Activated CD4-positive, alpha-beta T cell treated with anti-CD3 and anti-CD28 coated beads for 24 hours (primary cell): ENCODE data around the gene YRDC.

Experiments used
- DNase-seq, 2 donors: peaks; one replicate each; pipeline ENCODE4 v3.0.0-alpha.2; 2020; ENCODE audit warnings: low read depth in 2 of 2

Gene YRDC

DNA sequence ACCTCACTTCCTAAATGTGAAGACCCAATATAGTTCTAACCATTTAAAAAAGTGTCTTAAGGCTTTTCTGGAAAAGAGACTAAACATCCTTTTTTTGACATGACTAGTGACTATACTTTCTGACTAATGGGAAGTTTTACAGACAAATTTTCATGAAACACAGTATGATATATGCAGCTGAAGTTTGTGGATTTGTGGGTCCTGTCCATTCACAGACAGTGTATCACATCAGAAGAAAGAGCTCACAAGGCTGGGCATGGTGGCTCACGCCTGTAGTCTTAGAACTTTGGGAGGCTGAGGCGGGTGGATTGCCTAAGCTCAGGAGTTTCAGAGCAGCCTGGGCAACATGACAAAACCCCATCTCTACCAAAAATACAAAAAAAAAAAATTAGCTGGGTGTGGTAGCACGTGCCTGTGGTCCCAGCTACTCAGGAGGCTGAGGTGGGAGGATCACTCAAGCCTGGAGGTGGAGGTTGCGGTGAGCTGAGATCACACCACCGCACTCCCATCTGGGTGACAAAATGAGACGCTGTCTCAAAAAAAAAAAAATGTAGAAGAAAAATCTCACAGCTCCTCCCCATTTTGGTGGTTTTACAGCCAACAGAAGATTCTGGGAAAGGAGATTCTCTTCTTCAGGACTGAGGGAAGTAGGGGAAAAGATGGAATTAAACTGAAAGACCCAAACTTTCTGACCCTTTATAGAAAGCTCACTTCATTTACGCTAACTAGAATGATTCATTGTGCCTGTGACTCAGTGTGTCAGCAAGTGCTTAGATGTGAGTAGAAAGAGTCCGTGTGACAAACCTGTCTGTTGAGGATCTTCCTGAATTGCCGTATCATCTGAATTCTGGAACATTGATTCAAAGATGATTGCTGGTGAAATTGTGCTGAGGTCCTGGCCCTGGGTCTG lies 15.2 kb upstream of the YRDC start:
- DNase-seq, result no peak

DNA sequence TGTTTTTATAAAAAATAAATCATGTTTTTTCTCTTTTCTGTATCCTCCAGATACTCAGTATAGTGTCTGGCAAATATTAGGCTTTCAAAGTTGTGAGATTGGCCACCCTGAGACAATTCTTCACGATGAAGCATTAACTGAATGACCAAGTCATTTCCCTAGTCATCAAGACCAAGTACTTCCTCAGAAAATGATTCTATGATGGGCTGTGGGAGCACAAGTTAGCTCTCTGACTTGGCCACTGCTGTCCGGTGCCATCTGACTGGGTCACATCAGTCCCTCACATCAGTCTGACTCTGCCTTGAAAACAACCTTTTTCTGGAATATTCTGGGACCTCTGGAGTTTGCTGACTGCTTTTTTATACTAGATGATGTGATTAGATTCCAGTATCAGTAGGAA lies 13.5 kb upstream of the YRDC start:
- no peak for DNase-seq

DNA sequence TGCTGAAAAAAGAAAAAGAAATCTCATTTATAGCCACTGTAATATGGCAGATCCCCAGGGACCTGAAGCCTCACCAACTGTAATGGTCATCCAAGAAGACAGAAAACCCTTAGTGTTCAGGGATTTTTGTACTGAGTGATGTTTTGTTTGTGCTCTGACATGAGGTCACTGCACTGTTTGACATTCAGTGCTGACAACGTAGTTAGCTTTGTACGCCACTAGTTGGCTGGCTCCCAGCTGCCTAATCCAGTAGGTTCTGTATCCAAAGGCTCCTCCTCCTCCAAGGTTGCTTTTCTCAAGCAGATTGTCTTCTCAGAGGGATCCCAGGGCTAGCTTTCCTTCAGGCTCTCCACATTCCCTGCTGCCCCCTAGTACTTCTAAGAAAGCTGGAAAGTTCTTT lies 9.5 kb upstream of the YRDC start:
- no peak for DNase-seq

DNA sequence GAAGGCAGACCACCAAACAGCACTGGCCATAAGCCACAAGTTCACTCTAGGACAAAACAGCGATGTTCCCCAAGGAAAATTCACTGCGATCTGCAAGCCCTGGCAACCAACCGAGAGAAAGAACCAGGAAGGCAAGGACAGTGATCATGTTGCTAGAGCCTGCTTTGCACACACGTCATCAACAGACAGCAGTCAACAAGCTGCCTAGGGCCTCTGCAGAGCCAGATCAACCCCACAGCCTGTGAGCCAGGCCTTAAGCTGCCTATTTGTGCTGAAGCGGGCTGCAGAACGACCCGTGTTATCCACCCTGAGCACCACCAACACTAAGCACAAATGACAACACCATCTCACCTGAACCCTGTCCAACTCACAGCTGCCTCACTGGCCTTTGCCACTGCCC lies 6.2 kb upstream of the YRDC start:
- DNase-seq, result no peak

DNA sequence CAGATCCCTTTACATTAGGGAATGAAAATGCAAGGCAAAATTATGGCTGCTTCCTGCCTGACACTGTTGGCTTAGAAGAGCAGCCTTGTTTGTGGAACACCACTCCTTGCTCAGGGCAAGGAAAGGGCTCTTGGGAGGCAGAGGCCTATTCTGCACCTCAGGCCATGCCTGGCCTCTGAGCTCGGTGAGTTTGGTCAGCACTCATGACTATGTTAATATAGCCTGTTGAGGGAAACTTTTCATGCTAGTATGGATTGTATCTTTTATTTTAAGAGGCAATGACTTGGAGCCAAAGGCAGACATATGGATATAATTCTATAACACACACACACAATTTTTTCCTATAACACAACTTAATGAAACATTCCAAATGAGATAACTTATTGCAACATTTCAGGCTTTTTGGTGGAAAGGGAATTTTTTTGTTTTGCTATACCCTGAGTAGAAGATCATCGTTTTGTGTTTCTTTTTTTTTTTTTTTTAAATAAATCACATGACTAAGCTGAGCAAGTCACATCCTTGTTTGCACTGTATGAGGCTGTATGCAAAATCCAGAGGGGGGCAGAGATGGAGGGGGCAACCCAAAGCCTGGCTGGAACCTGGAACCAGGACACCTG lies 5.6 kb upstream of the YRDC start:
- DNase-seq, result no peak

DNA sequence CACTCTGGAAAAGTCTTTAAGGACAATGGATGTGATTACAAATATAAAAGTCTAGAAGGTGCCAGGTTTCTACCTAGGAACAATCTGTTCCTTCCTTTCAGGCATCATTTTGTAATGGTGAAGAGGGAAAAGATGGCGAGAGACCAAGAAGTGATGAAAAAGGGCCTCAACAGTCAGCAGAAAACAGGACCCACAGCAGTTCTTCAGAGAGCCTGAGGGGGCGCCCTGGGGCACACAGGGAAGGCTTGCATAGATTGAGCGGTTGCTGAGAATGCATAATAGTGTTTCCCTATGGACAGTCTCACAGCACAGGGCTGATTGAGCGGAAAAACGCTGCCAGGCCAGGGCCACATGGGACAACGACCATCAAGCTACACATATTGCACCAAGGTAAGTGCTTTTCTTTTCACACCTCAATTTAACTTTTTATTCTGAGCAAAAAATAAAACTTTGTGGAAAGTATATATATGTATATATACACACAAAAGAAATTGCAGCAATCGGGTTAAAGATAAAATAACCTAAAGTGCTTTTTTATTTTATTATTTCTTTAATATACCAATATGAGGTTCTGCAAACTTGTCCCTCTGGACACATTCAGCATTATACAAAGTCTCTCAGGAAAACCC lies 3.1 kb upstream of the YRDC start:
- peak; percentile 34 to 45 for DNase-seq

DNA sequence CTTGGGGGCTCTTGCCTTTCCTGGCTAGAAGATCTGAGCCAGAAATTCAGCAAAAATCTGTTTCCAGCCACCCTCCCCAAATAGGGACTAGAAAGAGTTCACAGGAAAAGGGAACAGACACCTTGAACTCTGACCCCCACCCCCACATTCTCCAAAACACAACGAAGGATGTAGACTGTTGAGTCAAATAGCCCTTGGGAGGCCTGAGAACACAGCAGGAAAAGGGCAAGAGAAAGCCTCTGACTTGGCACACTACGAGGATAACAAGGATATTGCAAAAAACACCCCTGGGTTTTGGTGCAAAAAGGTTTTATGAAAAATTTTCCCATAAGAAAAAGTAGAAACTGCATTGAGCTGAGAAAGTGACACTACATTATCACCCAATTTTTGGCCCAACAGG lies 1.9 kb upstream of the YRDC start:
- no peak for DNase-seq

DNA sequence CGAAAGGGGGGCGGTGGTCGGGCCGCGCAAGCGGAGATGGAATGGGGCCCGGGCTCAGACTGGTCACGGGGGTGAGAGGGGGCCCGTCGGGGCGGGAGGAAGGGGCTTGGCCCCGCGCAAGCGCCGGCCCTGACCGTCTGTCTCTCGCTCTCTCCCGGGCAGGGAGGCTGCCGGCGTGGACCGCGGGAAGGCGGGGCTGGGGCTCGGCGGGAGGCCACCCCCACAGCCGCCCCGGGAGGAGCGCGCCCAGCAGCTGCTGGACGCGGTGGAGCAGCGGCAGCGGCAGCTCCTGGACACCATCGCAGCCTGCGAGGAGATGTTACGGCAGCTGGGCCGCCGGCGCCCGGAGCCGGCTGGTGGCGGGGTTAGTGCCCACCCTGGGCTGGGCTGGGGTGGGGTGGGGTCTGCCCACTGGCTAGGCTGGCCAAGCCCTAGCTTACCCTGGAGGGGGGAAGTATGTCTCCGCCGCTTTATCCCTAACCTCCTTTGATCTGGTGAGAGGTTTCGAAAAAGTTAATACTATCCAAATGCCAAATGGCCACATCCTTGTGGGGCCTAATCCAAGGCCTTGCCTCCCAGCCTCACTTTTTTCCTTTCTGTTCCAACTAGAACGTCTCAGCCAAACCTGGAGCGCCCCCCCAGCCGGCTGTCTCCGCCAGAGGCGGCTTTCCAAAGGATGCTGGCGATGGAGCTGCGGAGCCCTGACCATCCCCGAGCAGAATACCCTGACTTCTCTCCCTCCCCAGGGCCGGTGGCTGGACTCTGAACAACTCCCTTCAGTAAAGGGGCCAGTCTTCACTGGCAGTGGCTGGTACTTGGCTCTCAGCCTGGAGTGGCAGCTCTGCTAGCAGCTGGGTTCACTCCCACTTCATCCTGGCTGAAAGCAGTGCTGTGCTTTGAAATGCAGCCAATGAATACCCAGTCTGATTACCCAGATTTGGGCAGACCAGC lies 636 bp upstream of the YRDC start:
- no peak for DNase-seq

DNA sequence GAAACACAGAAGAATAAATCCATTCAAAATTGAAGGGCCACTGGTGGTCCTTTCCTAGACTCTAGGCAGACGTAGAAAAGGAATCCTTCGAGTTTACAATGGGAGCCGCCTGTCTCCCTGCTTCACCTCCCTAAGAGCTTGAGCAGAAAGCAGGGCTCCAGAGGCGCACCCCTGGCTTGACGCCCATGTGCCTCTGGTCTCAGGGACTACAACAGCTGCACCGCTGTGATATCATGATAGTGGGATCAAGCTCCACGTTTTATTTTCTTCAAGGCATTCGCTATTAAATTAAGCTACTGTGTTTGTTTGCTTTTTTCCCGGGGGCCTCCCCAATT lies 821 bp downstream of the YRDC start:
- no peak for DNase-seq

DNA sequence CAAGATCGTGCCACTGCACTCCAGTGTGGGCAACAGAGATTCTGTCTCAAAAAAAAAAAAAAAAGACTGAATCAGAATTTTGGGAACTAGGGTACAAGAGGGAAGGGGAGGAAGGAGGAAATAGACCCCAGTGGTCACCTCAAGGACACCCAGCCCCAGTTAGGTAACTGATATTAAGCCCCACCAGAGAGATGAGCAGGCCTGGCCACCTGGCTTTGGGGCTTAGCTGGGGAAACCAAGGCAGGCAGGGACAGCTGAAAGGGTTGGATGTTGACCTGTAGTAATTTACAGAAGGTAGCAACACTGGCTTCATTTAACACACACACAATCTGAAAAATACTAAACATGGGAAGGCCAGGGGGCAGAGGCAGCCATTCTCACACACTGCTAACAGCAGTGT lies 5.6 kb downstream of the YRDC start:
- DNase-seq, result no peak

DNA sequence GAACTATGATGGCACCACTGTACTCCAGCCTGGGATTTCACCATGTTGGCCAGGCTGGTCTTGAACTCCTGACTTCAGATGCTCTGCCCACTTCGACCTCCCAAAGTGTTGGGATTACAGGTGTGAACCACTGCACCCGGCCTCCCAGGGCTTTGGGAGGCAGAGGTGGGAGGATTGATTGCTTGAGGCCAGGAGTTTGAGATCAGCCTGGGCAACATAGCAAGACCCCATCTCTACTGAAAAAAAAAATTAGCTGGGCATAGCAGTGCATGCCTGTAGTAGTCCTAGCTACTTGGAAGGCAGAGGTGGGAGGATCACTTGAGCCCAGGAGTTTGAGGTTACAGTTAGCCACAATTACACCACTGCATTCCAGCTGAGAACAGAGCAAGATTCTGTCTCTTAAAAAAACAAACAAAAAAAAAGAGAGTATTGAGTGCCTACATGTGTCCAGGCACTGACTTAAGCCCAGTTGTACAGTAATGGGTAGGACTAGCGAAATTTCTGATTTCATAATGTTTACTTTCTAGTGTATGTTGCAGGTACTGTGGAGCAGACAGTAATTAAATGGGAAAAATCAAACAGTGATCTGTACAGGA lies 10.2 kb downstream of the YRDC start:
- no peak for DNase-seq

DNA sequence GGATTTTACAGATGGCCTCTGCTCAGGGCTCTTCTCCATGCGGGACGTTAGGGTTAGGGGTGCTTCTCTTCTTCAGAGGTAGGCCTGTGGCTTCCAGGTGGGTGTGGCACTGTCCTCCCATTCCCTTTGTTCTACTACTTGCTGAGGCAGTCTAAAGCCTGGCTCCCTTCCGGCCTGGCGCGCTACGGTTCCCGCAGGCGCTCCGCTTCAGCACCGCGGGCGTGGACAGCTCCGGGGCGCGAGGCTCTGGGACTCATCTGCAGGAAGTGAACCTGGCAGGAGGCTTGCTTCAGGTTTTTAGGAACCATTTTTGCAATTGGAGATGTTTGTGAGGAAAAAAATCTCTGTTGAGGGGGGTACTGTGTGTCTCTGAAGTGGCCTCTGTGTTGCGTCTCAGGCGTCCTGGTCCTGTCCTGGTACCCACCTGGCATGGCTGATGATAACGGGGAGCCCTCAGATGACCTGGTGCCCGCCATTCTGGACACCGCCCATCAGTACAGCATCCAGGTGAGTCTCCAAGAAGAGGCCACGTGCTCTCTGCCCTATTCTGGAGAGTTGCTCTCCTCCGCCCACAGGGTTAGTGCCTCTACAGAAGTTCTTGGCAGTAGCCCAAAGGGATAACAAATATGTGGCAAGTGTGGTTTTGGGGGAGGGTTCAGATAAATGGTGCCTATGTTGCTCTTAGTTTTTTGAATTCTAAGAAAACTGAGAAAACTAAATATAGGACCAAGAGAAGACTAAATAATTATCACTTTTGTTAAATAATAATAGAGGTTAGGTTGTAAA lies 12.5 kb downstream of the YRDC start:
- DNase-seq, result peak; percentile 35 to 43

DNA sequence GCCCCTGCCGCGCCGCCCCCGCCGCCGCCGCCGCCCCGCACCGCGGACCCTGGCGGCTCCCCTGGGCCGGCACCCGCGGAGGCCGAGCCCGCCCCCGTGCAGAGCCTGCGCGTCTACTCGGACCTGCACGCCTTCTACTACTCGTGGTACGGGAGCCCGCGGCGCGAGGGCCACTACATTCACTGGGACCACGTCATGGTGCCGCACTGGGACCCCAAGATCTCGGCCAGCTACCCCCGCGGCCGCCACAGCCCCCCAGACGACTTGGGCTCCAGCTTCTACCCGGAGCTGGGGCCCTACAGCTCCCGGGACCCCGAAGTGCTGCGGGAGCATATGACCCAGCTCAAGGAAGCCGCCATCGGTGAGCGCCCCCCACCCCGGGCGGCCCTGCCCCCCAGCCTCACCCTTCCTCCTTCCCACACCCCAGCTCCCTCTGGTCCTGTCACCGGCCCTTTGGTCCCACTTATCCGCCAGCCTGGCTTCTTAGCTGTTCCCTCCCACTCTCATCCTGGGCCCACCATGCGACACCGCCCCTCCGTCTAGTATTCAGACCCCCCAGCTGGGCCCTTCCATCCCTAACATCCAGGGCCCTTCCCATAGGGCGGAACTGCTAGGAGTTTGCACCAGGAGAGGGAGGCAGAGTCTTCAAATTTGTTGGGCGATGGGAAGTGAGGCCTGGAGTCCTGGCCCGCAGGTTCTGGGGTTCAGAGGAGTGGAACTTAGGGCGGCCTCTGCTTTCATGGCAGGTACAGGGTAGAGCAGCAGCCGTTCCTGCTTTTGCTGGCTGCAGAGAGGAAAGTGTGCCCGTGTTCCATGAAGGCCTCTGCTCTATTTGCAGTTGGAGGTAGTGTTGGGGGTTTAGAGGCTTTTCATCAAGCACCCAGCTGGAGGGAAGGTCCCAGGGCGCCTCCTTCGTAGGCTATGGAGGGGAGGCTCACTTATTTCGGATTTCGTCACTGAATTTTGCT lies 13.4 kb downstream of the YRDC start:
- DNase-seq, result no peak

DNA sequence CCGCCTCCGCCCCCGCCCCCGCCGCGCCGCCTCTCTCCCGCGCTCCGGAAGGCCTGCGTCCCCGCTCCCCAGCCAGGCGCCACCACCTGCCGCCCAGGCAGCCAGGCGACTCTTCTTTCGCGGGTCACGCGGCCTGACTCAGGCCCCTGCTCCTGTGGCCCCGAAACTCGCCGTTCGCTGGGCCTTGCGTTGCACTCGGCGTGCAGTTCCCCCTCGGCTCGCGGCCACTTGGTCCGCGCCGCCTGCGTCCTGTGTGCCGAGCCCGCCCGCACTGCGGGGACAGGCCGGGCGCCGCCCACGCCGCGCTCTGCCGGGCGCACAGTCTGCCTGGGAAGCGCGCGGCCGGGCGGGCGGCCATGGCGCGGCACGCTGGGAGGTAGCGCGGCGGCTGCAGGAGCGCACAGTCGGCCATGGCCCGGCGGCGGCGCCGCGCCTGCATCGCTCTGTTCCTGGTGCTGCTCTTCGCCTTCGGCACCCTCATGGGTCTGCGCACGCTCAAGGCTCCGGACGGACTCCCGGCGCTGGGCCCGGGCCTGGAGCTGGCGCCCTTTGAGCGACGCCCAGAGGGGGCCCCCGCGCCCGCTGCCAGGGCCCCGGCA lies 14.1 kb downstream of the YRDC start, which contains the start of gene MANEAL:
MANEAL (plus strand) TSS at position 75 of the 599 bp plus-strand sequence; CDS start at position 411, 336 bp downstream.
- no peak for DNase-seq

DNA sequence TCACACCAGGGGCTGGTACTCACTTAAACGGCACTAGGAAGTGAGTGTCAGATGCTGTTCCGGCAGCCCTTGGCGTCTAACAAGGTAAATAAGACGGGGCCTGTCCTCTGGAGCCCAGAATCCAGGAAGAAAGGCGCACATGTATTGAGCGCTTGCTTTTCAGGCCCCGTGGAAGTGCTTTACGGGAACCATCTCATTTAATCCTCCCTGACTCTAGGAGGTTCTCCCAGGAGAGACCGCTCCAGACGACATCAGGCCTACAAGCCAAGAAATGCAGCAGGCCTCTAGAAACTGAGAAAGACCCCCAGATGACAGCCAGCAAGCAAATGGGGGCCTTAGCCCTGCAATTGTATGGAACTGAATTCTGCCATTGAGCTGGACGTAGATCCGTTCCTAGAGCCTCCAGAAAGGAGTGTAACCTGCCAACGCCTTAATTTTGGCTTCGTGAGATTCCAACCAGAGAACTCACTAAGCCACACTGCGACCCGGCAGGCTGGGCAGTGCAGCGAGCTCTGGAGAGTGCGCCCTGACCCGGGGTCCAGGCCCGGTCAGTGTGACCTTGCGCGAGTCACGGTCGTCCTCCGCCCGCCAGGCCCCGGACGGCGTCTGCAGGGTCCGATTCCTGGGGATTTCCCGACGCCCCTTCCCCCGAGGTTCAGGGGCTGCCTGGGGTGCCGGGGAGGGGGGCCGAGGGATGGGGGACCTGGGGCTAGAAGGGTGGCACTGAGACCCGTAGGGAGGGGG lies 14.9 kb downstream of the YRDC start:
- no peak for DNase-seq

DNA sequence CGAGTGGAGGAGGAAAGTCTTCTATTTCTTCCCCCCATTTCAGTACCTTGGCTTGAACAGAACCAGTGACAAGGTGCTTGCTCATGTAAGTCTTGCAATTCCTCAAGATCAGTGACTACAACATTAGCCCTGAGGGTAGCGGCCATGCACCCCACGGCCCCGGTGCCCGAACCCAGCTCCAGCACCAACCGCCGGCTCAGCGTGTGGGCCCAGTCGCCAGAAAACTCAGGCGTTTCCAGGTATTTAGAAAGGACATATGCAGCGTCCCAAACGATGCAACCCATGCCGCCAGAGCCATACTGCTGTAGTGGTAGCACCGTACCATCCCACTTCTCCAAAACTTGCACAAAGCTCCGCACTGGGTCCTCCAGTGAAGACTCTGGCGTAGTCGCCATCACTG lies 25.5 kb downstream of the YRDC start:
- no peak for DNase-seq

DNA sequence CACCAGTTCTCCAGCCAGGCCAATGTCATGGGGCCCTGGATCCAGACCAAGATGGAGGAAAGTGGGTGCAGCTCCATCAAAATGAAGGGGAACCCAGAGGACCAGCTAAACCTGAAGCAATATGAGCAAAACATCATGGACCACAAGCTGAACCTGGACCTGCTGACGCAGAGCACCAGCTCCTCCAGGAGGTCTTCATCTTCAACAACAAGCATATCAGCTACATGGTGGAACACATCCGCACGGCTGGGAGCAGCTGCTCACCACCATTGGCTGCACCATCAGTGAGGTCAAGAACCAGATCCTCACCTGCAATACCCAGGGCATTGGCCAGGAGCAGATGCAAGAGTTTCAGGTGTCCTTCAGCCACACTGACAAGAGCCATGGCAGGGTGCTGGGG lies 29.4 kb downstream of the YRDC start:
- no peak for DNase-seq

DNA sequence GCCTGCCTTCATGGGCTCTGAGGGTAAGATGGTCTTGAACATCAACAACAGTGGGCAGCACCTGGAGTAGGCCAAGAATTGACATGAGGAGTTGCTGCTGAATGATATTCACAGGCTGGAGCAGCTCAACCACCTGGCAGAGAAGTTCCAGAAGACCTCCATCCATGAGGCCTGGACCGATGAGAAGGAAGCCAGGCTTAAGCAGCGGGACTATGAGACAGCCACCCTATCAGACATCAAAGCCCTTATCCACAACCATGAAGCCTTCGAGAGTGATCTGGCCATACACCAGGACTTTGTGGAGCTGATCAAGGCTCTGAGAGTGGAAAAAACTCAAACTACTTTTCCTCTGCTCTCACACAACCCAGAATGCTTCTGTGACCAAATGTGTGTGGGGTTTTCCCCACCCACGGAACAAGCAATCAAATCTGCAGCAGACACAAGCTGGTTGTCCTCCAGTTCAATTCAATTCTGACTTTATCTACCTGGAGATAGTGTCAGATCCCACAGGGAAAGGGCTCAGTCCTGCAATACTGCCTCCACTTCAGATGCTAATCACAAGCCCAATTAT lies 31.0 kb downstream of the YRDC start:
- peak in 1 of 2 donors; percentile 15 for DNase-seq
